GM12878 (cell line): ENCODE data around the gene LAMA2. TPM values are rescaled to one million over a fixed set of nuclear protein-coding genes. Genes with fewer than 3 reads are reported as not detected.

Source experiments
- ATAC-seq: fragments of 200-7000 bp; cut with Tn5 transposase; 3 replicates; pipeline ENCODE4 v1.9.1; 2020; ENCODE audit warnings: mild to moderate bottlenecking, moderate library complexity
- BruUV-seq: library from RNA; stranded (reverse); fragments of 400-500 nt; replicated peaks from 2 replicates; lab custom pipeline; 2021; lab: Mats Ljungman, UMichigan
- CTCF ChIA-PET: fragments of 300-600 bp; sonication (Branson Sonifier 250); formaldehyde crosslinking; extraction: SDS; loops from one replicate; lab custom pipeline; 2021; ENCODE audit warnings: inconsistent platforms; lab: Yijun Ruan, JAX
- POLR2A ChIA-PET: fragments of 350-600 bp; formaldehyde crosslinking; extraction: SDS; loops from one replicate; lab custom pipeline; 2021; ENCODE audit warnings: inconsistent platforms; lab: Charles Lee
- RAD21 ChIA-PET: fragments of 300-600 bp; sonication (Branson Sonifier 250); formaldehyde crosslinking; loops from one replicate; lab custom pipeline; 2023; ENCODE audit warnings: antibody characterized with exemption; ENCODE audit not compliant: unreplicated experiment; lab: Charles Lee
- SMC1A ChIA-PET: fragments of 300-600 bp; sonication (Branson Sonifier 250); formaldehyde crosslinking; loops from one replicate; lab custom pipeline; 2023; ENCODE audit not compliant: unreplicated experiment, uncharacterized antibody; lab: Charles Lee
- DNase-seq: peaks from one replicate; pipeline ENCODE4 v3.0.0-alpha.2; 2011; ENCODE audit warnings: low read depth, low spot score
- FAIRE-seq: peaks from 3 replicates; lab custom pipeline; 2011; peaks lifted over from hg19 to GRCh38; lab: Jason Lieb, UNC
- H2AFZ ChIP-seq: 2 replicates; pipeline ENCODE4 v1.6.0; 2011; ENCODE audit warnings: low read depth, low read length, control low read depth; ENCODE audit not compliant: control insufficient read depth
- H3K27ac ChIP-seq: 2 replicates; pipeline ENCODE4 v1.5.1; 2011; ENCODE audit warnings: control low read depth; ENCODE audit not compliant: control insufficient read depth, insufficient read depth
- H3K27me3 ChIP-seq, 2 experiments: replicated peaks in 1 of 2; 2 replicates each; pipeline versions ENCODE4 v1.6.0 to v1.6.1; 2011; ENCODE audit warnings: low read length in 1 of 2; ENCODE audit not compliant: control insufficient read depth in 2 of 2, insufficient read depth in 2 of 2
- H3K36me3 ChIP-seq, 2 experiments: 2 replicates each; pipeline ENCODE4 v1.5.1; 2011; ENCODE audit warnings: low read length in 1 of 2; ENCODE audit not compliant: control insufficient read depth in 2 of 2, insufficient read depth in 2 of 2
- H3K4me1 ChIP-seq: 2 replicates; pipeline ENCODE4 v1.6.1; 2011; ENCODE audit warnings: mild to moderate bottlenecking, low read length, moderate library complexity, mixed read lengths; ENCODE audit not compliant: control insufficient read depth, insufficient read depth
- H3K4me2 ChIP-seq: 2 replicates; pipeline ENCODE4 v1.6.0; 2011; ENCODE audit warnings: control low read depth; ENCODE audit not compliant: control insufficient read depth, insufficient read depth
- H3K4me3 ChIP-seq: fragments of 200-600 bp; sonication (generic); 2 replicates; pipeline ENCODE4 v1.5.1; 2016
- H3K79me2 ChIP-seq: 2 replicates; pipeline ENCODE4 v1.6.0; 2011; ENCODE audit warnings: low read length; ENCODE audit not compliant: control insufficient read depth, insufficient read depth
- H3K9ac ChIP-seq: 2 replicates; pipeline ENCODE4 v1.8.0; 2011; ENCODE audit warnings: low read length, control low read depth, mixed read lengths; ENCODE audit not compliant: control insufficient read depth, insufficient read depth
- H3K9me3 ChIP-seq: replicated peaks from 3 replicates; pipeline ENCODE4 v1.5.1; 2011; ENCODE audit warnings: mild to moderate bottlenecking, low read length; ENCODE audit not compliant: control insufficient read depth, insufficient read depth
- H4K20me1 ChIP-seq: 2 replicates; pipeline ENCODE4 v1.6.0; 2011; ENCODE audit not compliant: control insufficient read depth, insufficient read depth
- BHLHE40 ChIP-seq, 2 experiments: fragments of 450-650 bp in 1 of 2; IDR thresholded peaks; 2 replicates each; pipeline ENCODE4 v1.6.1; 2011 to 2017; ENCODE audit warnings: low read depth in 2 of 2, borderline replicate concordance in 1 of 2, improper control_type of control experiment in 1 of 2, low read length in 1 of 2, mild to moderate bottlenecking in 1 of 2
- IRF4 ChIP-seq: IDR thresholded peaks from 2 replicates; pipeline ENCODE4 v1.6.1; 2011; ENCODE audit warnings: low read depth, low read length
- MTA3 ChIP-seq: IDR thresholded peaks from 2 replicates; pipeline ENCODE4 v1.6.1; 2012; ENCODE audit warnings: low read length, inconsistent platforms, borderline replicate concordance
- NR2C2 ChIP-seq: IDR thresholded peaks from 2 replicates; pipeline ENCODE4 v1.6.1; 2011; ENCODE audit warnings: borderline replicate concordance, low read depth; ENCODE audit not compliant: control insufficient read depth, insufficient read length
- PAX5 ChIP-seq: IDR thresholded peaks from 2 replicates; pipeline ENCODE4 v1.6.1; 2011; ENCODE audit warnings: low read depth, low read length, borderline replicate concordance
- RB1 ChIP-seq: fragments of 450-650 bp; formaldehyde crosslinking; IDR thresholded peaks from 2 replicates; pipeline ENCODE4 v1.6.1; 2017; ENCODE audit warnings: mild to moderate bottlenecking, borderline replicate concordance
- RCOR1 ChIP-seq: conservative IDR thresholded peaks from 2 replicates; pipeline ENCODE4 v1.6.1; 2012; ENCODE audit warnings: low read depth, low read length, improper control_type of control experiment
- SMC3 ChIP-seq: IDR thresholded peaks from 2 replicates; pipeline ENCODE4 v1.6.1; 2011; ENCODE audit warnings: low read length, improper control_type of control experiment, borderline replicate concordance
- SP1 ChIP-seq: IDR thresholded peaks from one replicate; pipeline ENCODE4 v1.6.1; 2011; ENCODE audit warnings: low read depth, low read length
- SPI1 ChIP-seq: IDR thresholded peaks from 2 replicates; pipeline ENCODE4 v1.6.1; 2011; ENCODE audit warnings: low read depth, mild to moderate bottlenecking, low read length, moderate library complexity, borderline replicate concordance; ENCODE audit not compliant: insufficient read depth
- SUPT20H ChIP-seq: IDR thresholded peaks from 2 replicates; pipeline ENCODE4 v1.6.1; 2011; ENCODE audit warnings: low read depth, mild to moderate bottlenecking, low read length, moderate library complexity, borderline replicate concordance; ENCODE audit not compliant: control insufficient read depth
- TAF1 ChIP-seq: IDR thresholded peaks from 2 replicates; pipeline ENCODE4 v1.6.1; 2011; ENCODE audit warnings: mild to moderate bottlenecking, low read depth, low read length, borderline replicate concordance
- USF1 ChIP-seq: IDR thresholded peaks from 2 replicates; pipeline ENCODE4 v1.6.1; 2011; ENCODE audit warnings: borderline replicate concordance, low read depth, mild to moderate bottlenecking, moderate library complexity, mixed read lengths, low read length; ENCODE audit not compliant: insufficient read depth; ENCODE audit errors: extremely low read length
- ZBTB11 ChIP-seq: fragments of 450-650 bp; formaldehyde crosslinking; IDR thresholded peaks from 2 replicates; pipeline ENCODE4 v1.5.0; 2022; ENCODE audit warnings: mild to moderate bottlenecking, missing genetic modification characterization
- ZNF274 ChIP-seq: IDR thresholded peaks from one replicate; pipeline ENCODE4 v1.8.0; 2011; ENCODE audit not compliant: insufficient read length, insufficient read depth
- WGBS: methylation state at CpG from one replicate; pipeline ENCODE4 v1.1.6; 2016; ENCODE audit warnings: low lambda C conversion rate; ENCODE audit not compliant: insufficient replicate concordance, insufficient coverage; ENCODE audit errors: missing lambda C conversion rate; 5-methylcytosine and 5-hydroxymethylcytosine counted together
- in situ Hi-C: fragments of 300-500 bp; cut with MboI; formaldehyde crosslinking; loops from 9 replicates; pipeline ENCODE4 v1.14.3; 2018; ENCODE audit warnings: mixed read lengths
- intact Hi-C: fragments of 100-400 bp; cut with micrococcal nuclease; formaldehyde crosslinking; loops from one replicate; pipeline ENCODE4 v1.14.2; 2022; ENCODE audit not compliant: unreplicated experiment
- polyA plus RNA-seq, 11 experiments: library from polyadenylated mRNA; depleted of rRNA in 4 of 11; unstranded in 6 of 11; stranded (reverse) in 5 of 11; fragments of >200 nt; fragmentation: Nextera tagmentation in 4 of 11; fragmentation: Illumina TruSeq in 1 of 11; extraction: Ambion mirVana in 4 of 11; extraction: Trizol in 1 of 11; gene quantifications; 1 replicate in 1 of 11; 2 replicates in 10 of 11; pipeline versions ENCODE4 v1.2.1 to v1.2.3, GENCODE V29; 2011 to 2016; ENCODE audit warnings: inconsistent platforms in 2 of 11, missing spikeins in 2 of 11, low read depth in 1 of 11
- total RNA-seq, 4 experiments: library from RNA; depleted of rRNA in 3 of 4; stranded (reverse); fragments of >200 nt in 3 of 4; fragmentation: Illumina TruSeq in 1 of 4; extraction: Trizol in 1 of 4; gene quantifications; 2 replicates each; pipeline versions ENCODE4 v1.2.1 to v1.2.3, GENCODE V29; 2013 to 2021
- TF ChIP-seq, protein P1 (sequence below): IDR thresholded peaks from 2 replicates; pipeline ENCODE4 v1.6.1; 2011; ENCODE audit warnings: low read depth, low read length, improper control_type of control experiment, borderline replicate concordance
- TF ChIP-seq, protein P2 (sequence below): fragments of 450-650 bp; conservative IDR thresholded peaks from 2 replicates; pipeline ENCODE4 v1.6.1; 2017; ENCODE audit warnings: mild to moderate bottlenecking, moderate library complexity

Gene LAMA2
- total and polyA plus RNA-seq, 10 of the 15 experiments (the other 5 are each of a cell fraction or from before 2014, with no cell fraction given): 0.04 to 2.0 (median 0.37) TPM; not detected in 1

GRCh38 chr6:129369737-129370136 is 486.8 kb downstream of the LAMA2 start:
- in situ Hi-C loops (no loop called here), intact Hi-C loops (loop anchor here (5.0 to 10.0 kb wide), 2 partner anchors 565 to 642 kb away; no protein-coding TSS in a partner anchor)
- ChIA-PET SMC1A (interaction anchor here (0.8 to 1.6 kb wide), 3 partner anchors 20 to 1632 kb away, joined by 4 to 5 read pairs (median 4); no protein-coding TSS in a partner anchor), RAD21 (interaction anchor here (0.6 to 1.6 kb wide), 4 partner anchors 562 to 1633 kb away, joined by 3 to 8 read pairs (median 4); no protein-coding TSS in a partner anchor), POLR2A (no interaction called here), CTCF (interaction anchor here (0.6 to 2.0 kb wide), 11 partner anchors 11 to 1633 kb away, joined by 3 to 12 read pairs (median 4); no protein-coding TSS in a partner anchor)
- no peaks in the 10 kb centered on the region for H3K36me3 ChIP-seq
- ATAC-seq (no peak), DNase-seq (no peak), FAIRE-seq (no peak)
- BruUV-seq: no TSS peak
- H3K4me3 ChIP-seq: no peak overlapping the region
- H3K4me2 ChIP-seq: no peak overlapping the region
- no peaks in the 10 kb centered on the region for H3K9me3 ChIP-seq
- WGBS: 17% methylated on average over 5 of the region's 5 CpGs
- H3K9ac ChIP-seq: no peak overlapping the region
- H3K79me2 ChIP-seq: no peaks in the 10 kb centered on the region
- no peaks in the 10 kb centered on the region for H3K27me3 ChIP-seq
- no peaks in the 10 kb centered on the region for H4K20me1 ChIP-seq
- no peaks in the 10 kb centered on the region for H3K4me1 ChIP-seq
- no peak overlapping the region for H2AFZ ChIP-seq
- H3K27ac ChIP-seq: no peak overlapping the region
- no peak for TF ChIP-seq RB1
- no peak for TF ChIP-seq TAF1
- TF ChIP-seq, protein P1, sequence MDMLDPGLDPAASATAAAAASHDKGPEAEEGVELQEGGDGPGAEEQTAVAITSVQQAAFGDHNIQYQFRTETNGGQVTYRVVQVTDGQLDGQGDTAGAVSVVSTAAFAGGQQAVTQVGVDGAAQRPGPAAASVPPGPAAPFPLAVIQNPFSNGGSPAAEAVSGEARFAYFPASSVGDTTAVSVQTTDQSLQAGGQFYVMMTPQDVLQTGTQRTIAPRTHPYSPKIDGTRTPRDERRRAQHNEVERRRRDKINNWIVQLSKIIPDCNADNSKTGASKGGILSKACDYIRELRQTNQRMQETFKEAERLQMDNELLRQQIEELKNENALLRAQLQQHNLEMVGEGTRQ: no peak
- TF ChIP-seq IRF4: no peak
- TF ChIP-seq SUPT20H: no peak
- TF ChIP-seq NR2C2: no peak
- TF ChIP-seq BHLHE40 (IDR thresholded peaks at IDR 0.05; ENCODE audit: borderline replicate concordance in 1 of 2, low read depth in 2 of 2, low read length in 1 of 2): no peak
- no peak for TF ChIP-seq ZBTB11 (CRISPR knock-in tag)
- TF ChIP-seq MTA3: no peak
- no peak for TF ChIP-seq SMC3
- no peak for TF ChIP-seq SP1
- no peak for TF ChIP-seq ZNF274
- TF ChIP-seq PAX5: no peak
- no peak for TF ChIP-seq USF1
- TF ChIP-seq RCOR1: no peak
- TF ChIP-seq, protein P2, sequence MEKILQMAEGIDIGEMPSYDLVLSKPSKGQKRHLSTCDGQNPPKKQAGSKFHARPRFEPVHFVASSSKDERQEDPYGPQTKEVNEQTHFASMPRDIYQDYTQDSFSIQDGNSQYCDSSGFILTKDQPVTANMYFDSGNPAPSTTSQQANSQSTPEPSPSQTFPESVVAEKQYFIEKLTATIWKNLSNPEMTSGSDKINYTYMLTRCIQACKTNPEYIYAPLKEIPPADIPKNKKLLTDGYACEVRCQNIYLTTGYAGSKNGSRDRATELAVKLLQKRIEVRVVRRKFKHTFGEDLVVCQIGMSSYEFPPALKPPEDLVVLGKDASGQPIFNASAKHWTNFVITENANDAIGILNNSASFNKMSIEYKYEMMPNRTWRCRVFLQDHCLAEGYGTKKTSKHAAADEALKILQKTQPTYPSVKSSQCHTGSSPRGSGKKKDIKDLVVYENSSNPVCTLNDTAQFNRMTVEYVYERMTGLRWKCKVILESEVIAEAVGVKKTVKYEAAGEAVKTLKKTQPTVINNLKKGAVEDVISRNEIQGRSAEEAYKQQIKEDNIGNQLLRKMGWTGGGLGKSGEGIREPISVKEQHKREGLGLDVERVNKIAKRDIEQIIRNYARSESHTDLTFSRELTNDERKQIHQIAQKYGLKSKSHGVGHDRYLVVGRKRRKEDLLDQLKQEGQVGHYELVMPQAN: no peak
- TF ChIP-seq SPI1: no peak
